Measurements from ENCODE around the gene ATP8A2. TPM values are rescaled to one million over a fixed set of nuclear protein-coding genes. Genes with fewer than 3 reads are reported as not detected.

ATP8A2 gene
- total RNA-seq, 3 donors from 2014 or later (not counting 1 experiment from before 2014, with no cell fraction given), result 0.43 to 0.68 (median 0.59) TPM

- Histone ChIP-seq H3K4me3 (ENCODE audit: low read length) (no peak overlapping the region), H3K4me1 (ENCODE audit: control insufficient read depth, insufficient read depth, low read length) (no peaks in the 10 kb centered on the region), H3K27ac (ENCODE audit: low read length) (no peak overlapping the region), H3K36me3 (ENCODE audit: control insufficient read depth, insufficient read depth, low read length) (no peaks in the 10 kb centered on the region), H3K27me3 (ENCODE audit: control insufficient read depth, insufficient read depth, low read length) (no peaks in the 10 kb centered on the region), H3K9me3 (ENCODE audit: control insufficient read depth, insufficient read depth, low read length) (no peaks in the 10 kb centered on the region)
- H3K4me1 Mint-ChIP-seq, result no peaks in the 10 kb centered on the region
- ATAC-seq (no peak), DNase-seq (no peak)
- H3K9me3 Mint-ChIP-seq, result no peaks in the 10 kb centered on the region
- TF ChIP-seq CTCF (IDR thresholded peaks at IDR 0.05), result no peak
- no peak overlapping the region for H3K27ac Mint-ChIP-seq
- H3K36me3 Mint-ChIP-seq, result no peaks in the 10 kb centered on the region
- H3K27me3 Mint-ChIP-seq (ENCODE audit: low read depth in 2 of 2), result peaks cover 5 to 11% of the 10 kb centered on the region in 2 donors
- WGBS (ENCODE audit: insufficient coverage), result 94% methylated on average over 3 of the region's 4 CpGs
- intact Hi-C loops (cut with micrococcal nuclease), result no loop called here
- no peak overlapping the region for H3K4me3 Mint-ChIP-seq
Observed at GRCh38 chr13:25768376-25768775, 396.6 kb downstream of the ATP8A2 start.

- H3K4me1 Mint-ChIP-seq, result no peaks in the 10 kb centered on the region
- H3K27ac ChIP-seq (ENCODE audit: low read length), result no peak overlapping the region
Observed at GRCh38 chr13:25768838-25769237, 397.1 kb downstream of the ATP8A2 start.

GRCh38 chr13:25770601-25771000 is 398.8 kb downstream of the ATP8A2 start:
- H3K27me3 ChIP-seq (ENCODE audit: control insufficient read depth, insufficient read depth, low read length), result no peaks in the 10 kb centered on the region
- Mint-ChIP-seq H3K4me3 (no peak overlapping the region), H3K9me3 (no peaks in the 10 kb centered on the region), H3K27ac (no peak overlapping the region), H3K36me3 (no peaks in the 10 kb centered on the region), H3K4me1 (no peaks in the 10 kb centered on the region), H3K27me3 (ENCODE audit: low read depth in 2 of 2) (peaks cover 5 to 11% of the 10 kb centered on the region in 2 donors)
- no peak overlapping the region for H3K27ac ChIP-seq (ENCODE audit: low read length)
- no peak for TF ChIP-seq CTCF (IDR thresholded peaks at IDR 0.05)
- WGBS (ENCODE audit: insufficient coverage), result 92% methylated on average over 5 of the region's 7 CpGs
- ATAC-seq (no peak), DNase-seq (no peak)
- no peaks in the 10 kb centered on the region for H3K9me3 ChIP-seq (ENCODE audit: control insufficient read depth, insufficient read depth, low read length)
- H3K4me1 ChIP-seq (ENCODE audit: control insufficient read depth, insufficient read depth, low read length), result no peaks in the 10 kb centered on the region
- H3K4me3 ChIP-seq (ENCODE audit: low read length), result no peak overlapping the region
- H3K36me3 ChIP-seq (ENCODE audit: control insufficient read depth, insufficient read depth, low read length), result no peaks in the 10 kb centered on the region
- intact Hi-C loops (cut with micrococcal nuclease), result no loop called here

More at GRCh38 chr13:25768838-25769237, 397.1 kb downstream of the ATP8A2 start:
- WGBS (ENCODE audit: insufficient coverage), result 93% methylated on average over 13 of the region's 13 CpGs
- Histone ChIP-seq H3K4me3 (ENCODE audit: low read length) (no peak overlapping the region), H3K9me3 (ENCODE audit: control insufficient read depth, insufficient read depth, low read length) (no peaks in the 10 kb centered on the region), H3K27me3 (ENCODE audit: control insufficient read depth, insufficient read depth, low read length) (no peaks in the 10 kb centered on the region), H3K36me3 (ENCODE audit: control insufficient read depth, insufficient read depth, low read length) (no peaks in the 10 kb centered on the region), H3K4me1 (ENCODE audit: control insufficient read depth, insufficient read depth, low read length) (no peaks in the 10 kb centered on the region)
- TF ChIP-seq CTCF (IDR thresholded peaks at IDR 0.05), result no peak
- intact Hi-C loops (cut with micrococcal nuclease), result no loop called here
- Mint-ChIP-seq H3K27me3 (ENCODE audit: low read depth in 2 of 2) (peaks cover 5 to 11% of the 10 kb centered on the region in 2 donors), H3K36me3 (no peaks in the 10 kb centered on the region), H3K27ac (no peak overlapping the region), H3K4me3 (no peak overlapping the region), H3K9me3 (no peaks in the 10 kb centered on the region)
- DNase-seq (no peak), ATAC-seq (no peak)

GRCh38 chr13:25771202-25771601 is 399.4 kb downstream of the ATP8A2 start:
- no peak overlapping the region for H3K4me3 Mint-ChIP-seq
- DNase-seq, result no peak
- Histone ChIP-seq H3K4me1 (ENCODE audit: control insufficient read depth, insufficient read depth, low read length) (no peaks in the 10 kb centered on the region), H3K27me3 (ENCODE audit: control insufficient read depth, insufficient read depth, low read length) (no peaks in the 10 kb centered on the region), H3K9me3 (ENCODE audit: control insufficient read depth, insufficient read depth, low read length) (no peaks in the 10 kb centered on the region), H3K27ac (ENCODE audit: low read length) (no peak overlapping the region), H3K4me3 (ENCODE audit: low read length) (no peak overlapping the region), H3K36me3 (ENCODE audit: control insufficient read depth, insufficient read depth, low read length) (no peaks in the 10 kb centered on the region)
- peaks cover 3 to 12% of the 10 kb centered on the region in 2 donors for H3K27me3 Mint-ChIP-seq (ENCODE audit: low read depth in 2 of 2)
- H3K36me3 Mint-ChIP-seq, result no peaks in the 10 kb centered on the region
- H3K4me1 Mint-ChIP-seq, result no peaks in the 10 kb centered on the region
- no peak overlapping the region for H3K27ac Mint-ChIP-seq
- intact Hi-C loops (cut with micrococcal nuclease), result no loop called here
- ATAC-seq, result no peak
- WGBS (ENCODE audit: insufficient coverage), result 63% methylated on average over 4 of the region's 5 CpGs
- H3K9me3 Mint-ChIP-seq, result no peaks in the 10 kb centered on the region
- no peak for TF ChIP-seq CTCF (IDR thresholded peaks at IDR 0.05)

All from natural killer cell (primary cell).